Activated CD8-positive, alpha-beta memory T cell treated with anti-CD3 and anti-CD28 coated beads, Interleukin-2, amount 50 U/mL, for 1 hour (primary cell): ENCODE data around the gene MTHFS.

Source experiments
- DNase-seq: peaks from one replicate; pipeline ENCODE4 v3.0.0-alpha.2; 2020; ENCODE audit errors: extremely low read depth

Gene MTHFS

DNA sequence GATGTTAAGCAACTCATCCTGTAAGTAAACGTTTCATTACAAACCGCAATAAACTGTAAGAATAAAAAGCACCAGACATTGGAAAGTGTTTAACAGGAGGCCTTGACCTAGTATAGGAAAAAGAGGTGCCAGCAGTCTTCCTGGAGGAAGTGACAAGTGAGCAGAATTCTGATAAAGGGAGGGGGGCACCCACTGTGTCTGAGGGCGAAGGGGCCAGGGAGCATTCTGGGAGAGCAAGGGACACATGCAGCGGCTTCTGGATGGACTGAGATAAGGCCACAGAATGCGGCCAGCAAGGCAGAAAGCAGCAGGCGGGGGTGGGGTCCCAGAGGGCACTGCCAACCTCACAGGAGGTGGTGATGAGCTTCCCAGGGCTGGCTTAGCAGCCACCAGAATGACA, 80.2 kb downstream of the MTHFS start:
- no peak for DNase-seq

DNA sequence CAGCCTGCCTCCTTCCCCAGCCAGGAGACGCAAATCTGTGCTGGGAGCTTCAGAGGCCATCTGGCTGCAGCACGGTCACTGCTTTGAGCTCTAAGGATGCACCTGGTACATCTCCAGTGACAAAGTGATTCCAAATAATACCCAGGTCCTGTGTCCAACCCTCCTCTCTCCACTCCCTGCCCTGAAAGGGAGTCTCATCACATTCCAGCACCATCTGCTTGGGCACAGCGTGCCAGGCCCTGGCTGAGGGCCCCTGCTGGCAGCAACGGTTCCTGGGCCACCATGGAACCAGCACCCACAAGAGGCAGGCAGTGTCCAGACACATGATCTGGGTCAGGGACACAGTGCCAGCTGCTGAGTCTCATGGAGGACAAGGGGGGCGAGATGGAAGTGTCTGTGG, 81.3 kb downstream of the MTHFS start:
- no peak for DNase-seq

- DNase-seq: no peak
Observed at GRCh38 chr15:79812541-79812940, 84.3 kb downstream of the MTHFS start.

GRCh38 chr15:79811406-79812405, 85.1 kb downstream of the MTHFS start:
- DNase-seq: no peak

DNA sequence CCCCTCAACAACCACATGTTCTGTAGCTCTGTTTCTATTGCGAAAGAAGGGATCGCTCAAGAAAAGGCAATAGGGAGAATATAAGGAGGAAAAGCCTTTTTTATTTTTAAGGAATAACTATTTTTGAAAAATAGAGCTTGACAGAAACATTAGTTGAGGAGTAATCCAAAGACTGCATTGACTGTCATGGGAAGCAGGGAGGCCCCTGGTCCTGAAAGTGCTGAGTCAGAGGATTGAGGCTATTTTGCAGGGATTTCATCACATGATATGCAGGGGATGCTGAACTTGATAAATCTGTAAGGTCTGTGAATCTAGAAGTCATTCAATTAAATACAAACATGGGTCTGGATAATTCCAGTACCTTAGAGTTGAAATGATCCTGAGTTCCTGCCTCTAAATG, 92.0 kb downstream of the MTHFS start:
- DNase-seq: no peak

- no peak for DNase-seq
Observed at GRCh38 chr15:79798311-79798710, 98.5 kb downstream of the MTHFS start.
